K562 treated with DMSO at 1 percent for 12 hours (cell line): ENCODE results near the gene NKD1. TPM values are rescaled to one million over a fixed set of nuclear protein-coding genes. Genes with fewer than 3 reads are reported as not detected.

Experiments
- total RNA-seq: library from RNA; unstranded; fragments of 300-600 nt; gene quantifications from 2 replicates; pipeline ENCODE4 v1.2.3, GENCODE V29; 2022; ENCODE audit not compliant: insufficient read depth

NKD1 gene, protein sequence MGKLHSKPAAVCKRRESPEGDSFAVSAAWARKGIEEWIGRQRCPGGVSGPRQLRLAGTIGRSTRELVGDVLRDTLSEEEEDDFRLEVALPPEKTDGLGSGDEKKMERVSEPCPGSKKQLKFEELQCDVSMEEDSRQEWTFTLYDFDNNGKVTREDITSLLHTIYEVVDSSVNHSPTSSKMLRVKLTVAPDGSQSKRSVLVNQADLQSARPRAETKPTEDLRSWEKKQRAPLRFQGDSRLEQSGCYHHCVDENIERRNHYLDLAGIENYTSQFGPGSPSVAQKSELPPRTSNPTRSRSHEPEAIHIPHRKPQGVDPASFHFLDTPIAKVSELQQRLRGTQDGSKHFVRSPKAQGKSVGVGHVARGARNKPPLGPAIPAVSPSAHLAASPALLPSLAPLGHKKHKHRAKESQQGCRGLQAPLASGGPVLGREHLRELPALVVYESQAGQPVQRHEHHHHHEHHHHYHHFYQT
- 0.05 TPM in 1 of 2 replicates, not detected in the other for total RNA-seq

DNA sequence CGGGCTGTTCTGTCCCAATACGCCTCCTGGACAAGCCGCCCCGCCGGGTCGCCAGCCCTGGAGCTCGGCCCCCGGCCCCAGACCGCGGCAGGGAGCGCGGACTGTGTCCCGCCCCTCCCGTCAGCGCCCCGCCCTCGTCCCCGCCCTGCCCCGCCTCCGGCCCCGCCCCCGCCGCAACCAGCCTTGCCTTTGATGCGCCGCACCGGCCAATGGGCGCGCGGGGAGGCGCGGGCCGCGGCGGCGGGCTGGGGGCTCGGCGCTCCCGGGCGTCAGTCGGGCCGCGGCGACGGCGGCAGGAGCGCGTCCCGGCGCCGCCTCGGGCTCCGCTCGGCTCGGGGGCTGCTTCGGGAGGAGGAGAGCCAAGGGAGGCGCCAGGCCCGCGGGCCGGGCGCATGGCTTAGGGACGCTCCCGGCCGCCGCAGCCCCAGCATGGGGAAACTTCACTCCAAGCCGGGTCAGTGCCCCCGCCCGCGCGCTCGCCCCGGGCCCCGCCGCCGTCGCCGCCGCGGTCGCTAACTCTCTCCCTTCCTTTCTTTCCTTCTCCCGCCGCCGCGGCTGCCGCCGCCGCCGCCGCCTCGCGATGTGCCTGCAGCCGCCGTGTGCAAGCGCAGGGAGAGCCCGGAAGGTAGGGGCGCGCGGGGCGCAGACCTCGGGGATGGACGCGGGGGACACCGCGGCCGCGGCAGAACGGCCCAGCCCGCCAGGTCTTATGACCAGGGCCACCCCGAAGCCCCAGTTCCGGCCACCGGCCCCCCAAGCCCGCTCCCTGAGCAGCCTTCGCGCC lies at the start of gene NKD1:
TSS of gene NKD1 (plus strand) at position 272 of the 784 bp plus-strand sequence. CDS start at position 430, 158 bp downstream.

DNA sequence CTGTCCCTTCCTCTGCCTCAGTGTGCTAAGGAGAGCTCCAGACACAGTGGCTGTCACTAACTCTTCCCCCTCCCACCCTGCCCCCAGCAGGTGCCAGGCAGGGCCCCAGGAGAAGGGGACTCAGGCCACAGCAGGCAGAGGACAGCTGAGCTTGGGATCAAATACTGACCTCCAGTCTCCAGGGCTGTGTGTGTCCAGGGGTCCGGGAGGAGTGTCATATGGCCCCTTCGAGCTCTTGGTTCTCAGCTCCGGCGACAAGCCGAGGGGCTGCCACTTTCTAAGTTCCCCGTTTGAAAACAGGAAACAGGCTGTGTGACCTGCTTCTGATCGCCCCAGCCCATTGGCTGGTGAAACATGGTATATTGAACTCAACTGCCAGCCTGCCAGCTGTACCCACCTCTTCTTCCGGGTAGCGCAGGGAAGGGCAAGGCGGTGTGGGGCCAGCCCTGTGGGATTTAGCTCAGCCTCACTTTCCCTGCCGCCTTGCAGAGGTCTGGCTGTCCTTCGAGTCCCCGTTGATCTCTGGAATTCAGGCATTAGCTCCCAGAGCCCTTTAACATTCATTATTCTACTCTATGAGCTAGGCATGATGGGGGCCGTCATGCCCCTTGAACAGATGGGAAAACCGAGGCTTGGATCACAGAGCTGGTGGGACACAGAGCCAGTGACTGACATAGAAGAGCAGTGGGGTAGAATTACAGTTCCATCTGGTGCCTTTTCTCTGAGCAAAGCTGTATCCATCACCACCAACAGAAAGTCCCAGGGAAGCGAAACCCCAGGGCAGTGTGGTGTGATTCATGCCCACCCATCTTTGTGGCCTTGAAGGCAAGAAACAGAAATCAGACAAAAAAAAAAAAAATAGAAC lies 133.1 kb downstream of the NKD1 start, which contains the start of gene SNX20:
TSS of gene SNX20 (minus strand) at position 292 of the 865 bp plus-strand sequence. CDS start 3,786 bp downstream, outside the sequence.

DNA sequence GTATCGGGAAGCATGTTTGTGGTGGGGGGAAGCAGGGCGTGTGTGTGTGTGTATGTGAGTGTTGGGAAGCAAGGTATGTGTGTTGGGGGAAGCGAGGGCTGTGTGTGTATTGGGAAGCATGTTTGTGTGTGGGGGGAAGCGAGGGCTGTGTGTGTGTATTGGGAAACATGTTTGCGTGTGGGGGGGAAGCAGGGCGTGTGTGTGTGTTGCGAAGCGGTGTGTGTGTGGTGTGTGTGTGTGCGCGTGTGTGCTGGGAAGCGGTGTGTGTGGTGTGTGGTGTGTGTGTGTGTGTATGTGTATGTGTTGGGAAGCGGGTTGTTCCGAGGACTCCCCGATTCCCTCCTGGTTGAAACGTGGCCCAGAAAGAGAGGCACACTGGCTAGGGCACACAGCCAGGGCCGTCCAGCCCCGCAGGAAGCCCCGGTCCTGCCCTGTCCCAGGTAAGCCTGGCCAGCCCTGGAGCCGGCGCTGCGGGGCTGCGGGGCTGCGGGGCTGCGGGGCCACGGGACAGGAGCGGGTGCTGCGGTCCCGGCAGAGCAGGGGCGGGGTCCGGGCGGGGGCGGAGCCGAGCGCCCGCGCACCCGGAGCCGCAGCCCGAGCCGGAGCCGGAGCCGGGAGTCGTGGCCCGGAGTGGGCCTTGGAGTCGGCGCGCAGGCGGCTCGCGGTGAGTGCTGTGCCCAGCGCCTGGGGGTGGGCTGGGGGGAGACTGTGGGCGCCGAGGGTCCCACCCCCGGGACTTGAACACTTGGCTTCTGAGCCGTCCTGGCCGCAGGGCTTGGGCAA lies 145.0 kb downstream of the NKD1 start, which contains the start of gene NOD2:
TSS of gene NOD2 (plus strand) at position 608 of the 783 bp plus-strand sequence. CDS start 5,890 bp downstream, outside the sequence.

Other genes starting within 250 kb of the NKD1 start
- gene BRD7, start 179.4 kb upstream of the NKD1 start, total RNA-seq: 34.2 and 66.6 TPM in 2 replicates
- gene SNX20, start 132.9 kb downstream of the NKD1 start, total RNA-seq: not detected in 2 replicates
- 0.10 TPM in 1 of 2 replicates, not detected in the other for gene NOD2, start 145.2 kb downstream of the NKD1 start, total RNA-seq
- gene CYLD, start 193.7 kb downstream of the NKD1 start, total RNA-seq: 4.3 and 10.6 TPM in 2 replicates